GM21390 (cell line): ENCODE results near the gene VSTM4.

Experiments used
- ATAC-seq: cut with Tn5 transposase; IDR thresholded peaks from one replicate; pipeline ENCODE4 v1.9.1; 2021; ENCODE audit not compliant: unreplicated experiment

The VSTM4 gene

GRCh38 chr10:49115015-49115795 is at the start of gene VSTM4:
Gene VSTM4, minus strand, starts transcription at chr10:49115522. Its CDS starts 37 bp downstream, at chr10:49115485.
- ATAC-seq, result no peak

GRCh38 chr10:49164559-49165188 is 49.4 kb upstream of the VSTM4 start:
- ATAC-seq, result peak; percentile 85

- ATAC-seq, result no peak
These were observed 48.4 kb upstream of the VSTM4 start for GRCh38 chr10:49163741-49164140.

- no peak for ATAC-seq
These were observed 47.5 kb upstream of the VSTM4 start for GRCh38 chr10:49162761-49163310.

GRCh38 chr10:49162063-49162462 is 46.7 kb upstream of the VSTM4 start:
- no peak for ATAC-seq

- no peak for ATAC-seq
These were observed 46.2 kb upstream of the VSTM4 start for GRCh38 chr10:49161411-49161997.

GRCh38 chr10:49160814-49161213 is 45.5 kb upstream of the VSTM4 start:
- ATAC-seq, result no peak

GRCh38 chr10:49160110-49160509 is 44.8 kb upstream of the VSTM4 start:
- no peak for ATAC-seq

GRCh38 chr10:49158915-49159314 is 43.6 kb upstream of the VSTM4 start:
- ATAC-seq, result no peak

- ATAC-seq, result no peak
These were observed 43.1 kb upstream of the VSTM4 start for GRCh38 chr10:49158404-49158803.

GRCh38 chr10:49157229-49157628 is 41.9 kb upstream of the VSTM4 start:
- ATAC-seq, result no peak

- no peak for ATAC-seq
These were observed 39.3 kb upstream of the VSTM4 start for GRCh38 chr10:49154641-49155040.

GRCh38 chr10:49153971-49154370 is 38.6 kb upstream of the VSTM4 start:
- no peak for ATAC-seq

GRCh38 chr10:49153115-49153514 is 37.8 kb upstream of the VSTM4 start:
- no peak for ATAC-seq

GRCh38 chr10:49152663-49153062 is 37.3 kb upstream of the VSTM4 start:
- no peak for ATAC-seq

- no peak for ATAC-seq
These were observed 36.7 kb upstream of the VSTM4 start for GRCh38 chr10:49152037-49152436.

- no peak for ATAC-seq
These were observed 36.2 kb upstream of the VSTM4 start for GRCh38 chr10:49151481-49151880.

GRCh38 chr10:49151025-49151445 is 35.7 kb upstream of the VSTM4 start:
- ATAC-seq, result no peak

- ATAC-seq, result no peak
These were observed 35.1 kb upstream of the VSTM4 start for GRCh38 chr10:49150426-49150825.

- no peak for ATAC-seq
These were observed 34.6 kb upstream of the VSTM4 start for GRCh38 chr10:49149881-49150280.

GRCh38 chr10:49144058-49144720 is 28.9 kb upstream of the VSTM4 start:
- ATAC-seq, result no peak
